Caco-2 (cell line): ENCODE results near the gene GPRASP3. TPM values are rescaled to one million over a fixed set of nuclear protein-coding genes. Genes with fewer than 3 reads are reported as not detected.

Experiments used
- BruUV-seq: library from RNA; stranded (reverse); fragments of 400-500 nt; replicated peaks from 2 replicates; lab custom pipeline; 2021; lab: Mats Ljungman, UMichigan
- CTCF ChIA-PET: fragments of 300-600 bp; sonication (Branson Sonifier 250); formaldehyde crosslinking; loops from one replicate; lab custom pipeline; 2022; ENCODE audit warnings: antibody characterized with exemption; lab: Charles Lee
- POLR2A ChIA-PET: fragments of 300-600 bp; sonication (Branson Sonifier 250); formaldehyde crosslinking; loops from one replicate; lab custom pipeline; 2022; ENCODE audit warnings: antibody characterized with exemption; lab: Charles Lee
- DNase-seq, 2 experiments: peaks; one replicate each; pipeline versions ENCODE4 v3.0.0 to v3.0.0-alpha.2; 2020 to 2022
- H3K27me3 ChIP-seq: replicated peaks from 2 replicates; pipeline ENCODE4 v1.6.0; 2011; ENCODE audit warnings: low read length; ENCODE audit not compliant: control insufficient read depth, insufficient read depth
- H3K36me3 ChIP-seq: 2 replicates; pipeline ENCODE4 v1.5.1; 2011; ENCODE audit warnings: low read length; ENCODE audit not compliant: control insufficient read depth, insufficient read depth
- H3K4me1 ChIP-seq: fragments of 250-450 bp; sonication (Bioruptor Pico); 2 replicates; pipeline ENCODE4 v1.5.1; 2020; ENCODE audit warnings: mild to moderate bottlenecking
- H3K4me3 ChIP-seq: 2 replicates; pipeline ENCODE4 v1.5.1; 2011; ENCODE audit warnings: low read depth, mild to moderate bottlenecking, control low read depth, low read length
- H3K9me3 ChIP-seq: fragments of 250-450 bp; sonication (Bioruptor Pico); 2 replicates; pipeline ENCODE4 v1.5.1; 2020; ENCODE audit warnings: mild to moderate bottlenecking, moderate library complexity
- H3K27ac Mint-ChIP-seq: one replicate; pipeline ENCODE4 v1.8.0; 2022; ENCODE audit warnings: mixed read lengths; ENCODE audit not compliant: unreplicated experiment
- H3K27me3 Mint-ChIP-seq: one replicate; pipeline ENCODE4 v1.8.0; 2022; ENCODE audit warnings: mixed read lengths; ENCODE audit not compliant: insufficient read depth, unreplicated experiment
- H3K36me3 Mint-ChIP-seq: one replicate; pipeline ENCODE4 v1.8.0; 2022; ENCODE audit warnings: mild to moderate bottlenecking, mixed read lengths; ENCODE audit not compliant: insufficient read depth, unreplicated experiment
- H3K4me1 Mint-ChIP-seq: one replicate; pipeline ENCODE4 v1.8.0; 2022; ENCODE audit warnings: low read depth, mixed read lengths; ENCODE audit not compliant: unreplicated experiment
- H3K4me3 Mint-ChIP-seq: one replicate; pipeline ENCODE4 v1.8.0; 2022; ENCODE audit warnings: mild to moderate bottlenecking, moderate library complexity, mixed read lengths; ENCODE audit not compliant: unreplicated experiment
- H3K9me3 Mint-ChIP-seq: one replicate; pipeline ENCODE4 v1.8.0; 2022; ENCODE audit warnings: mixed read lengths; ENCODE audit not compliant: unreplicated experiment
- intact Hi-C: fragments of 100-400 bp; cut with micrococcal nuclease; formaldehyde crosslinking; loops from one replicate; pipeline ENCODE4 v1.10.0; 2022; ENCODE audit not compliant: unreplicated experiment
- total RNA-seq: library from RNA; stranded (reverse); gene quantifications from 2 replicates; pipeline ENCODE4 v1.2.3, GENCODE V29; 2022
- TF ChIP-seq, protein P1 (sequence below), 2 experiments: fragments of 200-600 bp in 1 of 2; IDR thresholded peaks; 1 replicate in 1 of 2; 2 replicates in 1 of 2; pipeline versions ENCODE4 v1.5.1 to v1.8.0; 2011 to 2022; ENCODE audit warnings: antibody characterized with exemption in 1 of 2, control low read depth in 1 of 2, inconsistent platforms in 1 of 2, low read depth in 1 of 2, low read length in 1 of 2, mild to moderate bottlenecking in 1 of 2, moderate library complexity in 1 of 2; ENCODE audit not compliant: insufficient read depth in 1 of 2, severe bottlenecking in 1 of 2, unreplicated experiment in 1 of 2

Gene GPRASP3
- total RNA-seq, 1 experiment from 2014 or later = 2.6 TPM

DNA sequence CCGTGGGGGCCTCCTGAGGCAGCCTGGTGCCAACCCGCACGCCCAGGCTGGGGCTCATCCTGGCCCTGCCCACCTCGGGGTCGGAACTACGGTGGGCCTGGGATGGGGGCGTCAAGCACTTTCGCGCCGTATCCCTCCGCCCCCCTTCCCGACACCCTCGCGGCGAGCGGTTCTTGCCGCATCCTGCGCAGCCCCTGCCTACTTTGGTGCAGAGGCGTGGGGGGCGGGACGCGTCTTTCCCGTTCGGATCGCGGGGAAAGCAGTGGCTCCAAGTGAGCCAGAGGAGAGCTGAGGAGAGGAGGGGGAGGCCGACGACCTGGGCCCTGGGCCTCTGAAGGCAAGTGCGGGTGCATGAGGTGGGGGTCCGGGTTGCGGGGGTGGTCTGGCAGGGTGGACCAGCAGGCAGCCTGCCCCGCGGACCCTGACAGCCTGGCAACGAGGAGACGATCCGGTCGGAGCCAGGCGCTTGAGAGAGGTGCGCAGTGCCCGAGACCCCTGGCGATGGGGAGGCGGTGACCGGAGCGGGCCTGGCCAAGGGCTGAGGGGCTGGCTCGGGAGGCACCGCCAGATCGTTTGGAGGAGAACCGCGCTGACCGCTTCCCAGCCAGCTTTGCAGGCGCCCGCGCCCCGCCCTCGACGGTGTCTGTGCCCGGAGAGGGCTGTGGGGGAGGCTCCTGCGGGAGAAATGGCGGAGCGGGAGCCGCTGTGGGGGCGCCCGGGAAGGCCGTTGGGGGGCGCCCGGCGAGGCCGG, 8.2 kb upstream of the GPRASP3 start, which contains the start of gene GPRASP2:
Gene GPRASP2 (plus strand): TSS at position 233 of the 751 bp plus-strand sequence. CDS start 2,422 bp downstream, outside the sequence.
- Mint-ChIP-seq H3K9me3 (no peaks in the 10 kb centered on the region), H3K27ac (no peak within 1 kb of the TSS), H3K4me1 (no peaks in the 10 kb centered on the region), H3K27me3 (no peaks in the 10 kb centered on the region), H3K36me3 (no peaks in the 10 kb centered on the region), H3K4me3 (peak within 1 kb of the TSS; percentile 82)
- Histone ChIP-seq H3K36me3 (no peaks in the 10 kb centered on the region), H3K27me3 (no peaks in the 10 kb centered on the region), H3K4me1 (no peaks in the 10 kb centered on the region), H3K4me3 (peak within 1 kb of the TSS; percentile 40), H3K9me3 (no peaks in the 10 kb centered on the region)
- no TSS peak for BruUV-seq
- POLR2A ChIA-PET = no interaction called here
- intact Hi-C loops = loop anchor here (5.0 kb wide), 1 partner anchor 55 kb away; no protein-coding TSS in a partner anchor
- TF ChIP-seq, protein P1, sequence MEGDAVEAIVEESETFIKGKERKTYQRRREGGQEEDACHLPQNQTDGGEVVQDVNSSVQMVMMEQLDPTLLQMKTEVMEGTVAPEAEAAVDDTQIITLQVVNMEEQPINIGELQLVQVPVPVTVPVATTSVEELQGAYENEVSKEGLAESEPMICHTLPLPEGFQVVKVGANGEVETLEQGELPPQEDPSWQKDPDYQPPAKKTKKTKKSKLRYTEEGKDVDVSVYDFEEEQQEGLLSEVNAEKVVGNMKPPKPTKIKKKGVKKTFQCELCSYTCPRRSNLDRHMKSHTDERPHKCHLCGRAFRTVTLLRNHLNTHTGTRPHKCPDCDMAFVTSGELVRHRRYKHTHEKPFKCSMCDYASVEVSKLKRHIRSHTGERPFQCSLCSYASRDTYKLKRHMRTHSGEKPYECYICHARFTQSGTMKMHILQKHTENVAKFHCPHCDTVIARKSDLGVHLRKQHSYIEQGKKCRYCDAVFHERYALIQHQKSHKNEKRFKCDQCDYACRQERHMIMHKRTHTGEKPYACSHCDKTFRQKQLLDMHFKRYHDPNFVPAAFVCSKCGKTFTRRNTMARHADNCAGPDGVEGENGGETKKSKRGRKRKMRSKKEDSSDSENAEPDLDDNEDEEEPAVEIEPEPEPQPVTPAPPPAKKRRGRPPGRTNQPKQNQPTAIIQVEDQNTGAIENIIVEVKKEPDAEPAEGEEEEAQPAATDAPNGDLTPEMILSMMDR (IDR thresholded peaks at IDR 0.05; ENCODE audit: insufficient read depth in 1 of 2, low read depth in 1 of 2, low read length in 1 of 2, severe bottlenecking in 1 of 2, unreplicated experiment in 1 of 2) = no peak
- CTCF ChIA-PET = no interaction called here
- DNase-seq = peak in 1 of 2 experiments; percentile 26

DNA sequence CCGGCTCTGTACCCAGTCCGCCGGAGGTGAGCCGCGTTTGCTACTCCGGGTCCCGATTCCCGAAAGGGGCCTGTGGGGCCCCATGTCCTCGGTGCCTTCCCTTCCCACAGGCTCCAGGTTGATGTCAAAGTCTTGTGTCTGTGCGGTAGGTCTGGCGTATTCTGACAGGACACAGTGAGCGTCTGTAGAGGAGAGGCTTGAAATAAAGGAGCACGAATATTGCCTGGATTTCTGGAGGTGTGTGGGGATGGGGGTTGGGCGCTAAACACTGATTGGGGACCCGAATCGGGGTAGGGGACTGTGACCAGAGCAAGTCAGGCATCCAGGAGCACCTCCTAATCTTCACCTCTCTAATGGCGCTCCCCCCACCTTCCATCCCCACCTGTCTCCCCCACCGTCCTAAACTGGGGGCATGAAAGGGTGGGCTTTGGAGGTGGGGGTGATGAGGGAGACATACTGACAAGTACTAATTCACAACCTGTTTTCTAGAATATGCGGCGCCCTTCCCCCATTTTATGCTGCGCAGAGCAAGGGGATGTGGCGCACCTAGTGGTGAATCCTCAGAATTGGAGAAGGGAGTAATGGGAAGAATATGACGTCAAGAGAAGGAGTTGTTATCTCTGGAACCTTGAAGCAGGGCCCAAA, 7.4 kb upstream of the GPRASP3 start:
- ChIA-PET POLR2A (no interaction called here), CTCF (no interaction called here)
- Histone ChIP-seq H3K9me3 (no peaks in the 10 kb centered on the region), H3K36me3 (no peaks in the 10 kb centered on the region), H3K27me3 (no peaks in the 10 kb centered on the region), H3K4me1 (no peaks in the 10 kb centered on the region), H3K4me3 (peak overlapping the region; percentile 40)
- Mint-ChIP-seq H3K27ac (no peak overlapping the region), H3K27me3 (no peaks in the 10 kb centered on the region), H3K36me3 (no peaks in the 10 kb centered on the region), H3K9me3 (no peaks in the 10 kb centered on the region), H3K4me3 (peak overlapping the region; percentile 82), H3K4me1 (no peaks in the 10 kb centered on the region)
- TF ChIP-seq, protein P1 (IDR thresholded peaks at IDR 0.05; ENCODE audit: insufficient read depth in 1 of 2, low read depth in 1 of 2, low read length in 1 of 2, severe bottlenecking in 1 of 2, unreplicated experiment in 1 of 2) = peak; percentile 38 to 46
- BruUV-seq = no TSS peak
- intact Hi-C loops = loop anchor here (1.0 to 5.0 kb wide), 2 partner anchors 56 to 122 kb away; no protein-coding TSS in a partner anchor
- DNase-seq = peak; percentile 25 to 37

DNA sequence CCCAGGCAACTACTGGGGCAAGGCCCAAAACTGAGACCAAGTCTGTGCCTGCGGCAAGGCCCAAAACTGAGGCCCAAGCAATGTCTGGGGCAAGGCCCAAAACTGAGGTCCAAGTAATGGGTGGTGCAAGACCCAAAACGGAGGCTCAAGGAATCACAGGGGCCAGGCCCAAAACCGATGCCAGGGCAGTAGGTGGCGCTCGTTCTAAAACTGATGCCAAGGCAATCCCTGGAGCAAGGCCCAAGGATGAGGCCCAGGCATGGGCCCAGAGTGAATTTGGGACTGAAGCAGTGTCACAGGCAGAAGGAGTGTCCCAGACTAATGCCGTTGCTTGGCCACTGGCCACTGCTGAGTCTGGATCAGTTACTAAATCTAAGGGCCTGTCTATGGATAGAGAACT, 5.5 kb upstream of the GPRASP3 start:
- H3K4me1 ChIP-seq = no peaks in the 10 kb centered on the region
- H3K9me3 ChIP-seq = no peaks in the 10 kb centered on the region
- H3K4me1 Mint-ChIP-seq = no peaks in the 10 kb centered on the region
- no peak overlapping the region for H3K27ac Mint-ChIP-seq
- no peaks in the 10 kb centered on the region for H3K9me3 Mint-ChIP-seq
- no peaks in the 10 kb centered on the region for H3K36me3 ChIP-seq
- no peaks in the 10 kb centered on the region for H3K27me3 Mint-ChIP-seq
- no peaks in the 10 kb centered on the region for H3K27me3 ChIP-seq
- no peak for DNase-seq
- no TSS peak for BruUV-seq
- H3K4me3 ChIP-seq = no peak overlapping the region
- no peak overlapping the region for H3K4me3 Mint-ChIP-seq
- H3K36me3 Mint-ChIP-seq = no peaks in the 10 kb centered on the region
- TF ChIP-seq, protein P1 (IDR thresholded peaks at IDR 0.05; ENCODE audit: insufficient read depth in 1 of 2, low read depth in 1 of 2, low read length in 1 of 2, severe bottlenecking in 1 of 2, unreplicated experiment in 1 of 2) = no peak
- ChIA-PET POLR2A (no interaction called here), CTCF (no interaction called here)
- intact Hi-C loops = loop anchor here (5.0 kb wide), 1 partner anchor 58 kb away; no protein-coding TSS in a partner anchor
